A673 (cell line): ENCODE results near the gene RSRC1. TPM values are rescaled to one million over a fixed set of nuclear protein-coding genes. Genes with fewer than 3 reads are reported as not detected.

Experiments used
- BruUV-seq: library from RNA; stranded (reverse); fragments of 400-500 nt; replicated peaks from 2 replicates; lab custom pipeline; 2021; lab: Mats Ljungman, UMichigan
- CTCF ChIA-PET: fragments of 300-600 bp; sonication (Branson Sonifier 250); formaldehyde crosslinking; loops from one replicate; lab custom pipeline; 2022; ENCODE audit warnings: antibody characterized with exemption; lab: Charles Lee
- POLR2A ChIA-PET: fragments of 300-600 bp; sonication (Branson Sonifier 250); formaldehyde crosslinking; loops from one replicate; lab custom pipeline; 2022; ENCODE audit warnings: antibody characterized with exemption; ENCODE audit not compliant: low non-redundant PET; lab: Charles Lee
- DNase-seq: peaks from one replicate; pipeline ENCODE4 v3.0.0-alpha.2; 2015; ENCODE audit warnings: low spot score
- H3K27ac ChIP-seq: fragments of 200-600 bp; sonication (generic); 2 replicates; pipeline ENCODE4 v1.5.1; 2016; ENCODE audit warnings: mixed run types, low read depth, mild to moderate bottlenecking, mixed read lengths, antibody characterized with exemption, low read length; ENCODE audit not compliant: poor library complexity, severe bottlenecking
- H3K27me3 ChIP-seq: fragments of 200-600 bp; sonication (generic); replicated peaks from 2 replicates; pipeline ENCODE4 v1.6.1; 2017; ENCODE audit warnings: mixed run types, low read depth, mild to moderate bottlenecking, mixed read lengths, antibody characterized with exemption, low read length; ENCODE audit not compliant: insufficient read depth, poor library complexity
- H3K36me3 ChIP-seq: fragments of 200-600 bp; sonication (generic); 2 replicates; pipeline ENCODE4 v1.6.1; 2016; ENCODE audit warnings: mixed run types, mild to moderate bottlenecking, mixed read lengths, antibody characterized with exemption, low read length; ENCODE audit not compliant: insufficient read depth, poor library complexity, severe bottlenecking
- H3K4me1 ChIP-seq: fragments of 200-600 bp; sonication (generic); 2 replicates; pipeline ENCODE4 v1.6.1; 2017; ENCODE audit warnings: mixed run types, mild to moderate bottlenecking, mixed read lengths, antibody characterized with exemption, low read length; ENCODE audit not compliant: insufficient read depth, poor library complexity, severe bottlenecking
- H3K4me3 ChIP-seq: fragments of 200-600 bp; sonication (generic); 2 replicates; pipeline ENCODE4 v1.5.1; 2016; ENCODE audit warnings: low read depth, mixed run types, mild to moderate bottlenecking, mixed read lengths, low read length; ENCODE audit not compliant: poor library complexity, severe bottlenecking
- H3K9me3 ChIP-seq: fragments of 200-600 bp; sonication (generic); 2 replicates; pipeline ENCODE4 v1.6.1; 2016; ENCODE audit warnings: mixed run types, low read depth, mild to moderate bottlenecking, mixed read lengths, antibody characterized with exemption, low read length; ENCODE audit not compliant: poor library complexity, severe bottlenecking
- EZH2 ChIP-seq: fragments of 200-600 bp; sonication (generic); IDR thresholded peaks from 2 replicates; pipeline ENCODE4 v1.6.1; 2017; ENCODE audit warnings: borderline replicate concordance, low read depth, mild to moderate bottlenecking, mixed read lengths, antibody characterized with exemption, low read length; ENCODE audit not compliant: poor library complexity, severe bottlenecking
- intact Hi-C: fragments of 100-400 bp; cut with micrococcal nuclease; formaldehyde crosslinking; loops from one replicate; pipeline ENCODE4 v1.10.0; 2022; ENCODE audit not compliant: unreplicated experiment
- total RNA-seq: library from RNA; stranded (reverse); gene quantifications from 2 replicates; pipeline ENCODE4 v1.2.3, GENCODE V29; 2021
- TF ChIP-seq, protein P1 (sequence below): fragments of 300-800, 200-600 bp; sonication (generic); conservative IDR thresholded peaks from 2 replicates; pipeline ENCODE4 v1.5.1; 2017; ENCODE audit warnings: low read depth, mild to moderate bottlenecking, antibody characterized with exemption, low read length, moderate library complexity, mixed read lengths

RSRC1 gene
- total RNA-seq, 1 experiment from 2014 or later: 59.4 TPM

DNA sequence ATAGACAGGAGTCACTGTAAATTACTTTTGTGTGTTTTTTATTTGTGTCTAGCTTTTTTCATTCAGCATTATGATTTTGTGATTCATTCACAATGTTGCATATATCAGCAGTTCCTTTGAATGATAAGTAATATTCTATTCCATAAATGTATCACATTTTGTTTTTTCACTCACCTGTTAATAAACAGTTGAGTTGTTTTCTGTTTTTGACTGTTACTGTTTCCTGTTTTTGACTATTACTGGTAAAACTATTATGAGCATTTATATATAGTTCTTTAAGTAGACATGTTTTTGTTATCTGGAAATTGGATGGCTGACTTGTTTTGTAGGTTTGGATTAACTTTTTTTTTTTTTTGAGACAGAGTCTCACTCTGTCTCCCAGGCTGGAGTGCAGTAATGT is 138.4 kb downstream of the RSRC1 start:
- TF ChIP-seq, protein P1, sequence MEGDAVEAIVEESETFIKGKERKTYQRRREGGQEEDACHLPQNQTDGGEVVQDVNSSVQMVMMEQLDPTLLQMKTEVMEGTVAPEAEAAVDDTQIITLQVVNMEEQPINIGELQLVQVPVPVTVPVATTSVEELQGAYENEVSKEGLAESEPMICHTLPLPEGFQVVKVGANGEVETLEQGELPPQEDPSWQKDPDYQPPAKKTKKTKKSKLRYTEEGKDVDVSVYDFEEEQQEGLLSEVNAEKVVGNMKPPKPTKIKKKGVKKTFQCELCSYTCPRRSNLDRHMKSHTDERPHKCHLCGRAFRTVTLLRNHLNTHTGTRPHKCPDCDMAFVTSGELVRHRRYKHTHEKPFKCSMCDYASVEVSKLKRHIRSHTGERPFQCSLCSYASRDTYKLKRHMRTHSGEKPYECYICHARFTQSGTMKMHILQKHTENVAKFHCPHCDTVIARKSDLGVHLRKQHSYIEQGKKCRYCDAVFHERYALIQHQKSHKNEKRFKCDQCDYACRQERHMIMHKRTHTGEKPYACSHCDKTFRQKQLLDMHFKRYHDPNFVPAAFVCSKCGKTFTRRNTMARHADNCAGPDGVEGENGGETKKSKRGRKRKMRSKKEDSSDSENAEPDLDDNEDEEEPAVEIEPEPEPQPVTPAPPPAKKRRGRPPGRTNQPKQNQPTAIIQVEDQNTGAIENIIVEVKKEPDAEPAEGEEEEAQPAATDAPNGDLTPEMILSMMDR: no peak
- TF ChIP-seq EZH2: no peak
- intact Hi-C loops: no loop called here
- no peak for DNase-seq
- H3K4me3 ChIP-seq: no peak overlapping the region
- no peaks in the 10 kb centered on the region for H3K4me1 ChIP-seq
- ChIA-PET CTCF (no interaction called here), POLR2A (no interaction called here)
- BruUV-seq: no TSS peak
- no peaks in the 10 kb centered on the region for H3K27me3 ChIP-seq
- no peaks in the 10 kb centered on the region for H3K36me3 ChIP-seq
- H3K27ac ChIP-seq: no peak overlapping the region
- H3K9me3 ChIP-seq: no peaks in the 10 kb centered on the region

DNA sequence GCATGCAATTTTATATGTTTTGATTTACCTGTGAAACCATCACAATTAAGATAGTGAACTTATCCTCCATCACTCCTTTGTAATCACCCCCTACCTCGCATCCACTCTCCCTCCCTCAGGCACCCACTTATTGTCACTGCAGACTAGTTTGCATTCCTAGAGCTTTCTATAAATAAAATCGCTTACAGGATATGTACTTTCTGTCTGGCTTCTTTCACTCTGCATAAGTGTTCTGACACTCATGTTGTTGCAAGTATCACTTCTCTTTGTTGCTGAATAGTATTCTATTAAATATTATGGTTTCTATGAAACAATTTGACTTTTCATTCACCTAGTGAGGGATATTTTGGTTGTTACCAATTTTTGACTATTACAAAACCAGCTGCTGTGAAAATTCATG is 139.3 kb downstream of the RSRC1 start:
- BruUV-seq: no TSS peak
- no peaks in the 10 kb centered on the region for H3K4me1 ChIP-seq
- TF ChIP-seq EZH2: no peak
- TF ChIP-seq, protein P1: no peak
- intact Hi-C loops: no loop called here
- H3K36me3 ChIP-seq: no peaks in the 10 kb centered on the region
- no peak overlapping the region for H3K27ac ChIP-seq
- H3K4me3 ChIP-seq: no peak overlapping the region
- no peaks in the 10 kb centered on the region for H3K27me3 ChIP-seq
- ChIA-PET CTCF (no interaction called here), POLR2A (no interaction called here)
- DNase-seq: no peak
- no peaks in the 10 kb centered on the region for H3K9me3 ChIP-seq

DNA sequence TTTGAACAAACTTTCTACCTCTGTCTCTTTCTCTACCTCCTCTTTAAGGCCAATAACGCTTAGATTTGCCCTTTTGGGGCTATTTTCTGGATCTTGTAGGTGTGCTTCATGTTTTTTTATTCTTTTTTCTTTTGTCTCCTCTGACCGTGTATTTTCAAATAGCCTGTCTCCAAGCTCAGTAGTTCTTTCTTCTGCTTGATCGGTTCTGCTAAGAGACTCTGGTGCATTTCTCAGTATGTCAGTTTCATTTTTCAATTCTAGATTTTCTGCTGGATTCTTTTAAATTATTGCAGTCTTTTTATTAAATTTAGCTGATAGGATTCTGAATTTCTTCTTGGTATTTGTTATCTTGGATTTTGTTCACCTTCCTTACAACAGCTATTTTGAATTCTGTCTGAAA is 148.7 kb downstream of the RSRC1 start:
- POLR2A ChIA-PET: no interaction called here
- H3K4me3 ChIP-seq: no peak overlapping the region
- DNase-seq: no peak
- TF ChIP-seq, protein P1: no peak
- TF ChIP-seq EZH2: no peak
- no peaks in the 10 kb centered on the region for H3K27me3 ChIP-seq
- peaks cover 3% of the 10 kb centered on the region for H3K9me3 ChIP-seq
- H3K27ac ChIP-seq: no peak overlapping the region
- CTCF ChIA-PET: no interaction called here
- no peaks in the 10 kb centered on the region for H3K36me3 ChIP-seq
- no TSS peak for BruUV-seq
- intact Hi-C loops: no loop called here
- no peaks in the 10 kb centered on the region for H3K4me1 ChIP-seq
